ENCODE data around the gene HCFC2. TPM values are rescaled to one million over a fixed set of nuclear protein-coding genes. Genes with fewer than 3 reads are reported as not detected.
A peak's percentile ranks its signal among the peaks of the same experiment; 100 is the strongest.
"Not testable (repeated sequence)": the region's sequence is repeated elsewhere in the genome, so short reads cannot be mapped to it uniquely, and the experiment has no call there.

The HCFC2 gene
- total RNA-seq = 10 to 100 TPM in 1 of 2 donors, 1 to 10 TPM in 1; 7.6 to 11.1 TPM

DNA sequence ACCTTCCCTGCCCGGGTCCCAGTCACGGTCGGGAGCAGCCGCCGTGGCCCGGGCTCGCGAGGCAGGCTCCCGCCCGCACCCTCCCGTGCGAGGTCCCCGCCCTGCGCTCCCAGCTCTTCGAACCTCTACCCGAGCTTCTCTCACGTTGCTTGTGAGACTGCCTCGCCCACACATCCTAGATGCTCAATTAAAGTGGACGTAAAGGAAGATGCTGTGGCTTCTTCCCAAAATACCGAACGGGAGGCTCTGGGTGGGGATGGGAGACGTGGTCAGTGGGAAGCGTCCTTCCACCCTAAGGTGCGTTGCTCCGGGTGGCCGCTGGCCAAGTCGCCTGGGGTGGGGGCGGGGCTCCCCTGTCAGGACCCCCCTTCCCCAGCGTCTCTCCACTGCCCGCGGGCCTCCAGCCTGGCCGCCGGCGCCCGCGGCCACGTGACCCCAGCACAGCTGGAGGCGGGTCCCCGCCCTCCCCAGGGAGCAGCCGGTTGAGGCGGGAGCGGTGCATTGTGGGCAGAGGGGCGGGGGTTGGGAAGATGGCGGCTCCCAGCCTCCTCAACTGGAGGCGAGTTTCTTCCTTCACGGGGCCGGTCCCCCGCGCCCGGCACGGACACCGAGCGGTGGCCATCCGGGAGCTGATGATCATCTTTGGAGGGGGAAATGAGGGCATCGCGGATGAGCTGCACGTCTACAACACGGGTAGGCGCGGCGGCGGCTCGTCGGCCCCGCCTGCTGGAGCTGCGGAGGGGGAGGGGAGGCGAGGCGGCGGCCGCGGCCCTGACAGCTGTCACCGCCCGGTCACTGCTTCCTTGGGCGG lies at the start of gene HCFC2:
HCFC2 (plus strand) TSS at position 501 of the 811 bp plus-strand sequence; CDS start at position 531, 30 bp downstream.
- H3K36me3 ChIP-seq = no peaks in the 10 kb centered on the region
- TF ChIP-seq CTCF (IDR thresholded peaks at IDR 0.05) = no peak
- H3K4me1 ChIP-seq = peaks cover 3% of the 10 kb centered on the region
- no peaks in the 10 kb centered on the region for H3K27me3 ChIP-seq
- peak within 1 kb of the TSS; percentile 81 for H3K4me3 ChIP-seq
- intact Hi-C loops (cut with DNase I) = no loop called here
- peak; percentile 94 for DNase-seq
- peak within 1 kb of the TSS; percentile 86 for H3K27ac ChIP-seq
- peak within 1 kb of the TSS; percentile 84 to 92 for H3K9ac ChIP-seq (ENCODE audit: low read depth in 2 of 2, low read length in 2 of 2)
- H3K9me3 ChIP-seq = no peaks in the 10 kb centered on the region

DNA sequence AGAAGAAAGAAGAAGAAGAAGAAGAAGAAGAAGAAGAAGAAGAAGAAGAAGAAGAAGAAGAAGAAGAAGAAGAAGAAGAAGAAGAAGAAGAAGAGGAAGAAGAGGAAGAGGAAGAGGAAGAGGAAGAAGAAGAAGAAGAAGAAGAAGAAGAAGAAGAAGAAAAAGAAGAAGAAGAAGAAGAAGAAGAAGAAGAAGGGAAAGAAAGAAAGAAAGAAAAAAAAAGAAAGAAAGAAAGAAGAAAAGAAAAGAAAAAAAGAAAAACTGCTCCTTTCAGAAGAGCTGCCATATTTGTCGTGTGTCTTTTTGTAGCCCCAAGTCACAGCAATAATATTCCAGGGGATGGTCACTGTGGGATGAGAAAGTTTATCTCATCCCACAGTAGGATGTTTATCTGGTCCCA lies 42.5 kb upstream of the HCFC2 start:
- H3K36me3 ChIP-seq; H3K27ac ChIP-seq; H3K9ac ChIP-seq (ENCODE audit: low read depth in 2 of 2, low read length in 2 of 2); intact Hi-C loops (cut with DNase I); H3K4me3 ChIP-seq; DNase-seq; H3K4me1 ChIP-seq; H3K27me3 ChIP-seq; H3K9me3 ChIP-seq: not testable (repeated sequence)

DNA sequence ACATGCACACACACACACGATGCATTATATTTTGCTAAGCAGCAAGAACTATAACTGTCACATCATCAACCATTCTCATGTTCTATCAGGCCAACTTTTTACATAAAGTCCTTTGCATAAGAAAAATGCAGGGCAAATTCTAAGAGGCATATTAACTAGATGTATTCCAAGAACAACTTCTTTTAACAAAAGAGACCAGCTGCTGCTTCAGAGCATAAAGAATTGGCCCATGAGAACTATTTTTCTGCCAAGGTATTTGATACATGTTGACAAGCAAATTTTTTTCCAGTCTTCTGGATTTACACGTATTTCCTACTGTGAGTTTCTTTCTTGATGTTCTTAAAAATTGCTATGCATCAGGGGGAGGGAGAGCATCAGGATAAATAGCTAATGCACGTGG lies 41.5 kb upstream of the HCFC2 start:
- Histone ChIP-seq H3K27ac (no peak overlapping the region), H3K36me3 (no peaks in the 10 kb centered on the region), H3K4me3 (no peak overlapping the region), H3K9ac (ENCODE audit: low read depth in 2 of 2, low read length in 2 of 2) (no peak overlapping the region), H3K27me3 (no peaks in the 10 kb centered on the region), H3K9me3 (no peaks in the 10 kb centered on the region), H3K4me1 (no peaks in the 10 kb centered on the region)
- TF ChIP-seq CTCF (IDR thresholded peaks at IDR 0.05) = no peak
- intact Hi-C loops (cut with DNase I) = no loop called here
- DNase-seq = no peak

- H3K27me3 ChIP-seq = no peaks in the 10 kb centered on the region
- intact Hi-C loops (cut with DNase I) = no loop called here
- no peak for DNase-seq
- no peak overlapping the region for H3K4me3 ChIP-seq
- no peak overlapping the region for H3K27ac ChIP-seq
- TF ChIP-seq CTCF (IDR thresholded peaks at IDR 0.05) = no peak
- no peak overlapping the region for H3K9ac ChIP-seq (ENCODE audit: low read depth in 2 of 2, low read length in 2 of 2)
- no peaks in the 10 kb centered on the region for H3K36me3 ChIP-seq
- H3K9me3 ChIP-seq = no peaks in the 10 kb centered on the region
- H3K4me1 ChIP-seq = no peaks in the 10 kb centered on the region
Observed at GRCh38 chr12:104023710-104024109, 40.6 kb upstream of the HCFC2 start.

DNA sequence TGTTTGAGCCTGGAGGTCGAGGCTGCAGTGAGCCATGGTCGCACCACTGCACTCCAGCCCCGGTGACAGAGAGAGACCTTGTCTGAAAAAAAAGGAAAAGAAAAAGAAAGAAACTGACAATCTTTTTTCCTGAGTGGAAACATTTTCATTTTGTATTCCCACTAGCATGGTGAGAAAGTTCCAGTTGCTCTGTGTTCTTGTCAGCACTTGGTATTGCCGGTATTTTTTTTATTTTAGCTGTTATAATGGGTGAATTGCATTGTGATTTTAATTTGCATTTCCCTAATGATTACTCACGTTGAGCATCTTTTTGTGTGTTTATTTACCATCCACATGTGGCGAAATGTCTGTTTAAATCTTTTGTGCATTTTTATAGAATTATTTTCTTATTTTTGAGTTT lies 40.0 kb upstream of the HCFC2 start:
- intact Hi-C loops (cut with DNase I) = no loop called here
- Histone ChIP-seq H3K4me3 (no peak overlapping the region), H3K36me3 (no peaks in the 10 kb centered on the region), H3K27me3 (no peaks in the 10 kb centered on the region), H3K4me1 (no peaks in the 10 kb centered on the region), H3K27ac (no peak overlapping the region), H3K9me3 (no peaks in the 10 kb centered on the region), H3K9ac (ENCODE audit: low read depth in 2 of 2, low read length in 2 of 2) (no peak overlapping the region)
- no peak for DNase-seq
- TF ChIP-seq CTCF (IDR thresholded peaks at IDR 0.05) = no peak

- H3K36me3 ChIP-seq = no peaks in the 10 kb centered on the region
- no peak overlapping the region for H3K27ac ChIP-seq
- no peak overlapping the region for H3K4me3 ChIP-seq
- no peaks in the 10 kb centered on the region for H3K4me1 ChIP-seq
- H3K27me3 ChIP-seq = no peaks in the 10 kb centered on the region
- DNase-seq = no peak
- no peak overlapping the region for H3K9ac ChIP-seq (ENCODE audit: low read depth in 2 of 2, low read length in 2 of 2)
- H3K9me3 ChIP-seq = no peaks in the 10 kb centered on the region
- intact Hi-C loops (cut with DNase I) = no loop called here
- no peak for TF ChIP-seq CTCF (IDR thresholded peaks at IDR 0.05)
Observed at GRCh38 chr12:104025771-104026170, 38.6 kb upstream of the HCFC2 start.

All from colonic mucosa (tissue), 4 donors.